T47D (cell line): ENCODE measurements around the gene C16orf90.

Experiments
- DNase-seq, 2 experiments: peaks; one replicate each; pipeline versions ENCODE4 v3.0.0 to v3.0.0-alpha.2; 2011 to 2012; ENCODE audit warnings: low read depth in 1 of 2, low spot score in 1 of 2
- JUND ChIP-seq: IDR thresholded peaks from 2 replicates; pipeline ENCODE4 v1.6.1; 2012; ENCODE audit warnings: low read depth
- in situ Hi-C: cut with HindIII; loops from 2 replicates; pipeline ENCODE4 v1.10.0; 2016; ENCODE audit warnings: low sequenced_read_pairs, low pct_unique_long_range_greater_than_20kb

C16orf90 gene

GRCh38 chr16:3523281-3523680, 28.0 kb upstream of the C16orf90 start:
- in situ Hi-C loops, result no loop called here
- TF ChIP-seq JUND, result no peak
- no peak for DNase-seq

- TF ChIP-seq JUND, result no peak
- DNase-seq, result no peak
- in situ Hi-C loops, result no loop called here
Observed at GRCh38 chr16:3520841-3521240, 25.6 kb upstream of the C16orf90 start.

- in situ Hi-C loops, result no loop called here
Observed at GRCh38 chr16:3520413-3520812, 25.1 kb upstream of the C16orf90 start.

GRCh38 chr16:3519581-3519980, 24.3 kb upstream of the C16orf90 start:
- no peak for TF ChIP-seq JUND
- in situ Hi-C loops, result no loop called here
- no peak for DNase-seq

More at GRCh38 chr16:3520413-3520812, 25.1 kb upstream of the C16orf90 start:
- no peak for DNase-seq
- TF ChIP-seq JUND, result no peak

GRCh38 chr16:3518986-3519348, 23.7 kb upstream of the C16orf90 start:
- no peak for TF ChIP-seq JUND
- no peak for DNase-seq
- in situ Hi-C loops, result no loop called here

GRCh38 chr16:3518292-3518985, 23.1 kb upstream of the C16orf90 start:
- no peak for DNase-seq
- no peak for TF ChIP-seq JUND
- in situ Hi-C loops, result no loop called here

- DNase-seq, result no peak
- in situ Hi-C loops, result no loop called here
- TF ChIP-seq JUND, result no peak
Observed at GRCh38 chr16:3515897-3516296, 20.6 kb upstream of the C16orf90 start.

GRCh38 chr16:3514621-3515020, 19.3 kb upstream of the C16orf90 start:
- in situ Hi-C loops, result no loop called here
- no peak for TF ChIP-seq JUND
- DNase-seq, result peak in 1 of 2 experiments; percentile 16

- TF ChIP-seq JUND, result no peak
- DNase-seq, result peak in 1 of 2 experiments; percentile 67
- in situ Hi-C loops, result no loop called here
Observed at GRCh38 chr16:3513892-3514583, 18.7 kb upstream of the C16orf90 start.

- in situ Hi-C loops, result no loop called here
- no peak for TF ChIP-seq JUND
- no peak for DNase-seq
Observed at GRCh38 chr16:3511286-3512180, 16.2 kb upstream of the C16orf90 start.

GRCh38 chr16:3510416-3510815, 15.1 kb upstream of the C16orf90 start:
- DNase-seq, result no peak
- in situ Hi-C loops, result no loop called here
- TF ChIP-seq JUND, result no peak

- peak in 1 of 2 experiments; percentile 72 for DNase-seq
- in situ Hi-C loops, result no loop called here
- no peak for TF ChIP-seq JUND
Observed at GRCh38 chr16:3509470-3509928, 14.2 kb upstream of the C16orf90 start.
